Left ventricle myocardium inferior (tissue), 1 donor: ENCODE results near the gene STAP2. TPM values are rescaled to one million over a fixed set of nuclear protein-coding genes. Genes with fewer than 3 reads are reported as not detected.

Experiments
- DNase-seq: peaks from one replicate; pipeline ENCODE4 v3.0.0-alpha.2; 2020
- H3K27ac ChIP-seq: fragments of 200-600 bp; replicated peaks from 2 replicates; pipeline ENCODE4 v1.8.0; 2021
- H3K27me3 ChIP-seq: fragments of 200-600 bp; 2 replicates; pipeline ENCODE4 v1.8.0; 2021; ENCODE audit warnings: low read depth
- H3K36me3 ChIP-seq: fragments of 200-600 bp; 2 replicates; pipeline ENCODE4 v1.8.0; 2021
- H3K4me1 ChIP-seq: fragments of 200-600 bp; 2 replicates; pipeline ENCODE4 v1.8.0; 2021
- H3K4me3 ChIP-seq: fragments of 200-600 bp; 2 replicates; pipeline ENCODE4 v1.8.0; 2021; ENCODE audit warnings: mild to moderate bottlenecking, moderate library complexity
- H3K9me3 ChIP-seq: fragments of 200-600 bp; replicated peaks from 2 replicates; pipeline ENCODE4 v1.8.0; 2021
- CTCF ChIP-seq: fragments of 200-600 bp; IDR thresholded peaks from 2 replicates; pipeline ENCODE4 v1.8.0; 2021; ENCODE audit warnings: antibody characterized with exemption, mild to moderate bottlenecking, borderline replicate concordance
- intact Hi-C: fragments of 100-400 bp; cut with micrococcal nuclease; formaldehyde crosslinking; loops from one replicate; pipeline ENCODE4 v1.11.0; 2022
- total RNA-seq: library from RNA; stranded (reverse); fragmentation: NEBNext Ultra II Directional; extraction: Animal tissue kit (Norgen Biotek cat#: 25700); gene quantifications from one replicate; pipeline ENCODE4 v1.2.1, GENCODE V29; 2021
- donor health status: DM: no; HTN: yes; CAD: no; lungs with severe emphysema.

Gene STAP2
- total RNA-seq, 1 donor from 2014 or later: 2.6 TPM

GRCh38 chr19:4343370-4344307 lies 5.0 kb upstream of the STAP2 start, which contains the start of gene MPND:
MPND (plus strand) TSS chr19:4343562; CDS start chr19:4343594, 32 bp downstream.
- Histone ChIP-seq H3K4me1 (peaks cover 24% of the 10 kb centered on the region), H3K27ac (peak within 1 kb of the TSS; percentile 98), H3K36me3 (peaks cover 14% of the 10 kb centered on the region), H3K27me3 (no peaks in the 10 kb centered on the region), H3K4me3 (peak within 1 kb of the TSS; percentile 86), H3K9me3 (no peaks in the 10 kb centered on the region)
- intact Hi-C loops: no loop called here
- DNase-seq: peak; percentile 96
- TF ChIP-seq CTCF: no peak

GRCh38 chr19:4342615-4343369 lies 4.2 kb upstream of the STAP2 start:
- Histone ChIP-seq H3K36me3 (peaks cover 13% of the 10 kb centered on the region), H3K4me3 (peak overlapping the region; percentile 86), H3K27ac (peak overlapping the region; percentile 98), H3K9me3 (no peaks in the 10 kb centered on the region), H3K4me1 (peaks cover 32% of the 10 kb centered on the region), H3K27me3 (no peaks in the 10 kb centered on the region)
- TF ChIP-seq CTCF: peak; percentile 37
- intact Hi-C loops: no loop called here
- peak; percentile 95 for DNase-seq

DNA sequence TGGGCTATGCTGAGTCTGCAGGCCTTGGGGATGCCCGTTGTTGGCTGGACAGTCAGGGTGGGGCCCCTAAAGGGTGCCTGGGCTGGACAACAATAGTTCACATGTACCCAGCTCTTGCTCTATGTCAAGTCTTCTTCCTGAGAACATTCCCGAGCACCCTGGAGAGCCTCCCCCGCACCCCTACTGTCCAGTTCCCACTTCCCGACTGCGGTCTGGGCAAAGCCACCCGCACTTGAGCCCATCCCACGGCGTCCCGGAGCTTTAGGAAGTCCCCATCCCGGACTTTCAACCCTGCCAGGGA lies 3.6 kb upstream of the STAP2 start:
- no peak for DNase-seq
- intact Hi-C loops: no loop called here
- peak overlapping the region; percentile 86 for H3K4me3 ChIP-seq
- no peaks in the 10 kb centered on the region for H3K9me3 ChIP-seq
- H3K4me1 ChIP-seq: peaks cover 34% of the 10 kb centered on the region
- no peak for TF ChIP-seq CTCF
- no peaks in the 10 kb centered on the region for H3K27me3 ChIP-seq
- peak overlapping the region; percentile 98 for H3K27ac ChIP-seq
- H3K36me3 ChIP-seq: peaks cover 12% of the 10 kb centered on the region

DNA sequence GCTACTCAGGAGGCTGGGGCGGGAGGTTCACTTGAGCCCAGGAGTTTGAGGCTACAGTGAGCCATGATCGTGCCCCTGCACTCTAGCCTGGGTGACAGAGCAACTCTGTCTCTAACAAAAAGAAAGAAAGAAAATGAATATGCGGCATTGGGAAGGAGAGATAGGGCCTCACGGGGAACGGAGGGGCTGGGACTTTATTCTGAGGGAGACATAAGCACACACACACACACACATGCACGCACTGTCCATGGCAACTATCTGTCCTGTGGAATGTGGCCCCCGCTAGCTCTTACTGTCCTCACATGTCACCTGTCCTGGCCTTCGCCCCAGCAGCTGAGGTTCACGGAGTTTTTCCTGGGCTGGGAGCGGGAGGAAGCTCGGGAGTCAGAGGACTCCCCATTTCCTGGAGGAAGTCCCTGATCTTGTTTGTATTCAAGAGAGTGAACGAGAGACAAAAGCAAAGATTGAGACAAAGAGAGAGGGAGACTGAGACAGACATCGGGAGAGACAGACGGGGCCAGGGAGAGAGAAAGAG lies 654 bp downstream of the STAP2 start:
- Histone ChIP-seq H3K27me3 (no peaks in the 10 kb centered on the region), H3K4me1 (peaks cover 24% of the 10 kb centered on the region), H3K9me3 (no peaks in the 10 kb centered on the region), H3K36me3 (no peaks in the 10 kb centered on the region), H3K4me3 (peak overlapping the region; percentile 62), H3K27ac (peak overlapping the region; percentile 52)
- DNase-seq: no peak
- TF ChIP-seq CTCF: no peak
- intact Hi-C loops: no loop called here

DNA sequence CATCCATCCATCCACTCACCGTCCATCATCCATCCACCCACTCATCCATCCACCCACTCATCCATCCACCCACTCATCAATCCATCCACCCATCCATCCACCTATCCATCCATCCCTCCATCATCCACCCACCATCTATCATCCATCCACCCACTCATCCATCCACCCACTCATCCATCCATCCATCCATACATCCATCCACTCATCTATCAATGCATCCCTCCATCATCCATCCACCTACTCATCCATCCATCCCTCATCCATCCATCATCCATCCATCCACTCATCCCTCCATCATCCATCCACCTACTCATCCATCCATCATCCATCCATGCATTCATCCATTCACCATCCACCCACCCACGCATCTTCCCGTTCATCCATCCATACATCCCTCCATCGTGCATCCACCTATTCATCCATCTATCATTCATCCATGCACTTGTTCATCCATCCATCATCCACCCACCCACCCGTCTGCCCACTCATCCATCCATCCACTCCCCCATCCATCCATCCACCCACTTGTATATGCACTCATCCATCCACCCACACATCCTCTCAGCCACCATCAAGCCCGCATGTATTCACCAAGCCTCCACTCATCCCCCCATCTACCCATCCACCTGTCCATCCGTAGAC lies 3.6 kb downstream of the STAP2 start:
- Histone ChIP-seq H3K27ac (no peak overlapping the region), H3K9me3 (no peaks in the 10 kb centered on the region), H3K4me1 (peaks cover 14% of the 10 kb centered on the region), H3K36me3 (no peaks in the 10 kb centered on the region), H3K4me3 (no peak overlapping the region), H3K27me3 (no peaks in the 10 kb centered on the region)
- intact Hi-C loops: no loop called here
- TF ChIP-seq CTCF: no peak
- no peak for DNase-seq
